ENCODE data around the gene FILIP1.

GRCh38 chr6:75467284-75467683, 26.3 kb downstream of the FILIP1 start:
- TF ChIP-seq CTCF (IDR thresholded peaks at IDR 0.05; ENCODE audit: low read depth, low read length), result no peak
- no peak for TF ChIP-seq EZH2phosphoT487 (IDR thresholded peaks at IDR 0.05; ENCODE audit: low read depth)

Data from OCI-LY3 (cell line).